Measurements from ENCODE around the gene MLYCD.

Gene MLYCD

DNA sequence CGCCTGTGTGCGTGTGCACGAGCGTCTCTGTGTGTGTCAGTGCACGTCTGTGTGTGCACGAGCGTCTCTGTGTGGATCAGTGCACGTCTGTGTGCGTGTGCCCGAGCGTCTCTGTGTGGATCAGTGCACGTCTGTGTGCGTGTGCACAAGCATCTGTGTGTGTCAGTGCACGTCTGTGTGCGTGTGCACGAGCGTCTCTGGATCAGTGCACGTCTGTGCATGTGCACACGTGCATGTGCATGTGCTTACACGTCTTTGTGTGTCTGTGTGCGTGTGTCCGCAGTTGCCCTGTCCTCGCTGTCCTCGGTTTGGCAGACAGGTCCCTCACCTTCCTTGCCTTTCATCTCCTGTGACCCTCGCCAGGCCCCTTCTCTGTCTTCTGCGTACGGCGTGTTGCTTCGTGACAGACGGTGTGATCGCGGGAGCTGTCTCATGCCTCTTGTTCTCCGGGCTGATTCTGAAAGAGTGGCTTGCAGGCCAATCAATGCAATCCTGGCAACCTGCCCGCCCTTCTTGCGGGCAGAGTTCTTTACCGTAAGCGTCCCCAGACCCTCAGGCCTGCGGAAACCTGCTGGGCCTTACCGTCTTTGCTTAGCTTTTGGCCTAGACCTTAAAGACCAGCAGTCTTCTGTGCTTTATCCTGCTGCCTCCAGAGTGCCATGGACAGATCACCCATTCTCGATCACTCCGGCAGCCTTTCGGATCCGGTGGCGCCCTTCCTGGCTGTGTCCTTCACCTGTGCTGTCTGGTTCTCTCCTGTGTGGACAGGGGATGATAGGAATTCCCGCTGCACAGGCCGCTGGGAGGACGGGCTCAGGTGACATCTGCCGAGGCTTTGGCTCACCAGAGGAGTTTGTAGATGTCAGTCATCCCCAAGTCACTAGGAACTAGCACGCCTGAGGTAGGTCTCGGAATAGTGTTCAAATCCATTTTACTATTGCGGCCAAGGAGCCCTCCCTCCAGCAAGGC lies 18.5 kb downstream of the MLYCD start:
- Histone ChIP-seq H3K36me3 (ENCODE audit: control insufficient read depth, insufficient read depth, low read length) (peaks cover 61% of the 10 kb centered on the region), H3K27me3 (ENCODE audit: control insufficient read depth, insufficient read depth, low read length) (no peaks in the 10 kb centered on the region), H3K9ac (ENCODE audit: low read length) (no peak overlapping the region), H3K27ac (ENCODE audit: low read depth, low read length) (no peak overlapping the region), H3K4me3 (ENCODE audit: low read length) (no peak overlapping the region), H3K4me1 (ENCODE audit: control insufficient read depth, insufficient read depth, low read length) (no peaks in the 10 kb centered on the region)

DNA sequence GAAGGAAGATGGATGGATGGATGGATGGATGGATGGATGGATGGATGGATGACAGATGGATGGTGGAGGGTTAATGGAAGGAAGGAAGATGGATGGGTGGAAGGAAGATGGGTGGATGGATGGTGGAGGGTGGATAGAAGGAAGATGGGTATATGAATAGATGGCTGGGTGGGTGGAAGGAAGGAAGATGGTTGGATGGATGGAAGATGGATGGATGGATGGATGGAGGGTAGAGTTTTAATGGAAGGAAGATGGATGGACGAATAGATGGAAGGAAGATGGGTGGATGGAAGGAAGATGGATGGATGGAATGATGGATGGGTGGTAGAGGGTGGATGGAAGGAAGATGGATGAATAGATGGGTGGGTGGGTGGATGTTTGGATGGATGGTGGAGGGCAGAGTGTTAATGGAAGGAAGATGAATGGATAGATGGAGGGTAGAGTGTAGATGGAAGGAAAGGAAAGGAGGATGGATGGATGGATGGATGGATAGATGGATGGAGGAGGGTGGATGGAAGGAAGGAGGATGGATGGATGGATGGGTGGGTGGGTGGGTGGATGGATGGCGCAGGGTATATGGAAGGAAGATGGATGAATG lies 22.1 kb downstream of the MLYCD start:
- Histone ChIP-seq H3K27ac (ENCODE audit: low read depth, low read length) (no peak overlapping the region), H3K4me3 (ENCODE audit: low read length) (no peak overlapping the region), H3K36me3 (ENCODE audit: control insufficient read depth, insufficient read depth, low read length) (peaks cover 37% of the 10 kb centered on the region), H3K9ac (ENCODE audit: low read length) (no peak overlapping the region), H3K4me1 (ENCODE audit: control insufficient read depth, insufficient read depth, low read length) (no peaks in the 10 kb centered on the region), H3K27me3 (ENCODE audit: control insufficient read depth, insufficient read depth, low read length) (no peaks in the 10 kb centered on the region)

DNA sequence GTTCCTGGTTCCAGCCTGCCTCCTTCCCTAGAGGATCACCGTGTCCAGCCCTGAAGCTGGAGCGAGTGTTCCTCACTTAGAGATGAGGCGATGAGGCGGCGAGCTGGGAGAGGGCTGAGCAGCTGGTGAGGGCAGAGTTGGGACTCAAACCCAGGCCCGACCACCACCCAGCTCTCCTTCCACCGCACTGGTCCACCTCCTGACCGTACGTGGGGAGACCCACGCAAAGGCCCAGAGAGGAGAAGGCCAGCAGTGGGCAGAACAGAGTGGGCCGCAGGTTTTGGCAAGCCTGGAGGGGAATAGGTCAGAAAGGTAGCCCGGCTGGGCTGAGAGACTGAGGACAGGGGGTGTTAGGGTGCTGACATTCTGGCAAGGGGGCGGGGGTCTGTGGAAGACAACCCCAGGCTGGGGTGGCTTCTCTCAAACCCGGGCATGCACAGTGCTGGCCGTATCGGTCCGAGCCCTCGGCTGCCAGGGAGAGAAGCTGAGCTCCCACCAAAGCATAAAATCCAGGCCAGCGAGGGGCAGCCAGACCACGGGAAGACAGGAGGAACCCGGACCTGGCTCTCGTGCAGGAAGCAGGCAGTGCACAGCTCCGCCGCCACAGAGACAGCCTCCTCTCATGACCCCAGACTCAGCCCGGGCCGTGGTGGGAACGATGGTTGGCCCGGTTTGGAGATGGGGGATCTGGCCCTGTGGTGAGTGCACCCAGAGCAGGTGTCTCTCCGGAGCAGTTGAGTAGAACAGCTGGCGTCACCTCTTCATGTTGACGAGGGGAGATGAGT lies 24.9 kb downstream of the MLYCD start:
- Histone ChIP-seq H3K4me1 (ENCODE audit: control insufficient read depth, insufficient read depth, low read length) (no peaks in the 10 kb centered on the region), H3K4me3 (ENCODE audit: low read length) (no peak overlapping the region), H3K36me3 (ENCODE audit: control insufficient read depth, insufficient read depth, low read length) (peaks cover 18% of the 10 kb centered on the region), H3K27me3 (ENCODE audit: control insufficient read depth, insufficient read depth, low read length) (no peaks in the 10 kb centered on the region), H3K27ac (ENCODE audit: low read depth, low read length) (no peak overlapping the region), H3K9ac (ENCODE audit: low read length) (no peak overlapping the region)

DNA sequence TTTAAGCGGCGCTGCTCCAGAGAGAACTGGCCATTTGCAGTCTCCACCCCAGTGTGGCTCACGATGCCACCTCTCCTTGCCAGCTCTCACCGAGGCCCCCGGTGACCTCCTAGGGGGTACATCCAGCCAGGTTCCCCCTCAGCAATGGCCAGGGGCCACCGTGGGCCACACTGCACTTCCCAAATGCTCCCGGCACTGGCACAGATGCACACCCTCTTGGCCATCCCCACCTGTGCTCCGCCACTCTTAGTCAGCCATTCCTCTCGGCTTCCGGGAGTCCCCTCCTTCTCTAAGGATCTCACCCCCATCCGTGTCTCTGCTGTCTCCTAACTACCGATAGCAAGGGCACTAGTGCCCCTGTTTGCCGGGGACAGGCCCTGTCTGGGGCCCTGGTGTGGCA lies 25.8 kb downstream of the MLYCD start:
- Histone ChIP-seq H3K36me3 (ENCODE audit: control insufficient read depth, insufficient read depth, low read length) (peaks cover 9% of the 10 kb centered on the region), H3K27ac (ENCODE audit: low read depth, low read length) (no peak overlapping the region), H3K27me3 (ENCODE audit: control insufficient read depth, insufficient read depth, low read length) (no peaks in the 10 kb centered on the region), H3K9ac (ENCODE audit: low read length) (no peak overlapping the region), H3K4me3 (ENCODE audit: low read length) (no peak overlapping the region), H3K4me1 (ENCODE audit: control insufficient read depth, insufficient read depth, low read length) (no peaks in the 10 kb centered on the region)

DNA sequence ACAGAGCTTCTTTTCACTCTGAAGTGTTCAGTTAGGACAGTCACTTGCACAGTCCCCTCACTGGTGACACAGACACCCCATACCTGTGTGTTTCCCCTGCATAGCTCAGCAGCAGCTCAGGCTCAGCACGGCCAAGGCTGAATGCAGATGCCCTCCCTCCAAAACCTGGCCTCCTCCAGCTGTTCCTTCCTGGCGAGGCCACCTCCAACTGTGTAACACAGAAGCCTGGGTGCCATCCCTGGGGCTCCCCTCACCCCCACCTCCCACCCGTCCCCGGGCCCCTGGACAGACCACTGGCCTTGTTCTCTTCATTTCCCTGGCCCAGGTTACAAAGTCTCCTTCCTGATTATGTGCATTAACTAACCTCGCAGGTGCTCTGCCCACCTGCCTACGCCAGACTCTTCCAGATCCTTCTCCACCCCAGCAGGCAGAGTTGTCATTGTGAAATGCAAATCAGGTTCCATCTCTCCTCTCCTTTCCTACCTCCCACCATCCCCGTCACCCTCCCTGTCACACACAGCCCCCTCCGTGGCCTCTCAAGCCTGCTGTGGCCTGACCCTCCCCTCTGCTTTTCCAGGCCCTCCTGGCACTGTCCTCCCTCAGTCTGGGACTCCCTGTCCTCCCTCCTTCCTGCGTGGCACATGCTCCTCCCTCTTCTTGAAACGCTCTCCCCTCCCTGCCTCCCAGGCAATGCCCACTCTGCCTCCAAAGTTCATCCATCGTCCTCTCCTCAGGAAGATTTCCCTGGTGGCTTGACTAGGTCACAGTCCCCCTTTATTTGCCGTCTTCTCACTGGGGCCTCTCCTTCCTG lies 26.4 kb downstream of the MLYCD start:
- Histone ChIP-seq H3K9ac (ENCODE audit: low read length) (no peak overlapping the region), H3K36me3 (ENCODE audit: control insufficient read depth, insufficient read depth, low read length) (peaks cover 3% of the 10 kb centered on the region), H3K27me3 (ENCODE audit: control insufficient read depth, insufficient read depth, low read length) (no peaks in the 10 kb centered on the region), H3K4me1 (ENCODE audit: control insufficient read depth, insufficient read depth, low read length) (no peaks in the 10 kb centered on the region), H3K4me3 (ENCODE audit: low read length) (no peak overlapping the region), H3K27ac (ENCODE audit: low read depth, low read length) (no peak overlapping the region)

DNA sequence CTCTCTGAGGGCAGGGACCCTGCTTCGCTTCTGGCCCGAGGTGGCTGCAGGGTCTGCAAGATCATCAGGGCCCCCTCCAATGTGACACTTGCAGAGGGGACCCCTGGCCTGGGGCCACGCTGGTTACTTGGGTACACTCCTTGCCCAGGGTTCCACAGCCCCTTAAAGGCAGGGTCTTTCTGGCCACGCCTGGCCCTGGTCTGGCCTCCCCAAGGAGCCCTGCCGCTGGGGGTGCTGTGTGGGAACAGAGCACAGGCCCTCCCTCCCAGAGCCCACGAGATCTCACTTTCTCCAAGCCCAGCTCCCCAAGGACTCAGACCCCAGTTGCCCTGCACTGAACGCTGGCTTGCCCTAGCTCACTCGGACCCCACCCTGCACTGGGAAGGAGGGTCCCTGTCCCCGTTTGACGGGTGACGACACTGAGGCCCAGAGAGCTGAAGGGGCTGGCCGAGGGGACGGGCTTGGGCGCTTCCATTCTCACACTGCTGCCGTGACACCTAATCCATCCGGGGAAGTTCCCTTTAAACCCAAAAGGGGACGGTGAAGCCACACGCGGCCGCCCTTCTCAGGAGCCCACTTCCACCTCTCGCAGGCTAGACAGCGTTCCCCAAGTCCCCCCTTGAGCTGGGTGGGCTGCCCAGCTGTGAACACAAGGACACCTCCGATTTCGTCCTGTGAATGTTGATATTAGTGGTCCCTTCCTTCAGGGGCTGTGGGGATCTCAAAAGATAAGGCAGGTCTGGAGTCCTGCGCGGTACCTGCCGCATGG lies 27.2 kb downstream of the MLYCD start:
- peaks cover 2% of the 10 kb centered on the region for H3K36me3 ChIP-seq (ENCODE audit: control insufficient read depth, insufficient read depth, low read length)
- H3K4me3 ChIP-seq (ENCODE audit: low read length), result no peak overlapping the region
- no peaks in the 10 kb centered on the region for H3K27me3 ChIP-seq (ENCODE audit: control insufficient read depth, insufficient read depth, low read length)
- H3K4me1 ChIP-seq (ENCODE audit: control insufficient read depth, insufficient read depth, low read length), result no peaks in the 10 kb centered on the region
- no peak overlapping the region for H3K27ac ChIP-seq (ENCODE audit: low read depth, low read length)
- no peak overlapping the region for H3K9ac ChIP-seq (ENCODE audit: low read length)

DNA sequence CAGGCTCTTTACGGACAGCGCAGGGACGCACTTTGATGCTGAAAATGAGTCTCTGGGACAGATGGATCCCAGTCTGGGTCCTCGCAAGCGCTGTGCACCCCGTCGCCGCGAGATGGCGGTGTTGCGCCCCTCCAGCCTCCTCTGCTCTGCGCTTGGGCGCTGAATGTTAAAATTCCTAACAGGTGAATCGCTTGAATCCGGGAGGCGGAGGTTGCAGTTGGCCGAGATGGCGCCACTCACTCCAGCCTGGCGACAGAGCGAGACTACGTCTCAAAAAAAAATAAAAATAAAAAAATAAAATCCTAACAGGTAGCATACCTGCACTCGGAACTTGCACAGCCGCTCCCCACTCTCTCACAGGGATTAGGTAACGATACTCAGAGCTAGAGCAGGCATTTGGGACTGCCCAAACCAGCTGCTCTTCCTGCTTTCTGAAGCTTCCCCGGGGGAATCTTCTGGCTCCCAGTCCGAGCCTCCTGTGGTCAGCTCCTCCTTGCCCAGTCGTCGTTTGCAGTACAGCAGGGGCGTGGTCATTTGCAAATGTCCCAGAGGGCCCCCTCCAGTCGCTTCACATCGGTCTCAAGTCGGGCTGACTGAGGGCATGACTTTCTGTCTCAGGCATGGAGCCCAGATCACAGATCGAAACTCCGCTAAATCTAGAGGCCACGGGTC lies 27.9 kb downstream of the MLYCD start:
- Histone ChIP-seq H3K27ac (ENCODE audit: low read depth, low read length) (no peak overlapping the region), H3K4me1 (ENCODE audit: control insufficient read depth, insufficient read depth, low read length) (no peaks in the 10 kb centered on the region), H3K27me3 (ENCODE audit: control insufficient read depth, insufficient read depth, low read length) (no peaks in the 10 kb centered on the region), H3K9ac (ENCODE audit: low read length) (no peak overlapping the region), H3K36me3 (ENCODE audit: control insufficient read depth, insufficient read depth, low read length) (peaks cover 2% of the 10 kb centered on the region), H3K4me3 (ENCODE audit: low read length) (no peak overlapping the region)

DNA sequence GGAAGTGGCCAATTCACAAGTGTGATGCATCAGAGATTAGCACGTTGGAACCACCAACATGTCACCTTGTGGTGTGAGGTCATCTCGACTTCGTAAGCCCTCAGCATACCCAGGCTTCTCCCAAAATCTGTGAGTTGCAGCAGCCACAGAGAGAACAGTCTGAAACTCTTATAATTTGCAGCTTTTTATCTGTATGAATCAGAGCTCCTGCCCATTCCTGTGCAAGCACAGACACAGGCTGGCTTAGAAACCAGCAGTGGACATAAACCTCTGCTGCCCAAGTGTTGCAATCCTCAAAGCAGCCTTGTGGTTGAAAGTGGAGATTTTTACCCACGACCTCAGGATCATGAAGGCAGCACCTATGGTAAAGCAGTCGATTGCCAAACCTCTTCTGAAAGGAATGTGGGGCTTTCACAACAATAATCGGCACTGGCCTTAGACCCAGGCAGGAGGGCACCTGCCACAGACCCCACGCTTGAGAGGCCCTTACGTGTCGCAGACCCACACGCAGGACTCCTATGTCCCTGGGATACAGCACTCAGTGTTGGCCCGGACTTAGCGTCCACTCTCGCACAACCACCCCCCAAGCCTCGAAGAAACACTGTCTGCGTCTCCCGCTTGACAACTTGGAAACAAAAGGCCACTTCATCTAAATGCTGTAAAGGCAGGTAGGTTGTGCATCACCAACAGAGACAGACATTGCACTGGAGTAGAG lies 29.6 kb downstream of the MLYCD start:
- H3K27ac ChIP-seq (ENCODE audit: low read depth, low read length), result no peak overlapping the region

DNA sequence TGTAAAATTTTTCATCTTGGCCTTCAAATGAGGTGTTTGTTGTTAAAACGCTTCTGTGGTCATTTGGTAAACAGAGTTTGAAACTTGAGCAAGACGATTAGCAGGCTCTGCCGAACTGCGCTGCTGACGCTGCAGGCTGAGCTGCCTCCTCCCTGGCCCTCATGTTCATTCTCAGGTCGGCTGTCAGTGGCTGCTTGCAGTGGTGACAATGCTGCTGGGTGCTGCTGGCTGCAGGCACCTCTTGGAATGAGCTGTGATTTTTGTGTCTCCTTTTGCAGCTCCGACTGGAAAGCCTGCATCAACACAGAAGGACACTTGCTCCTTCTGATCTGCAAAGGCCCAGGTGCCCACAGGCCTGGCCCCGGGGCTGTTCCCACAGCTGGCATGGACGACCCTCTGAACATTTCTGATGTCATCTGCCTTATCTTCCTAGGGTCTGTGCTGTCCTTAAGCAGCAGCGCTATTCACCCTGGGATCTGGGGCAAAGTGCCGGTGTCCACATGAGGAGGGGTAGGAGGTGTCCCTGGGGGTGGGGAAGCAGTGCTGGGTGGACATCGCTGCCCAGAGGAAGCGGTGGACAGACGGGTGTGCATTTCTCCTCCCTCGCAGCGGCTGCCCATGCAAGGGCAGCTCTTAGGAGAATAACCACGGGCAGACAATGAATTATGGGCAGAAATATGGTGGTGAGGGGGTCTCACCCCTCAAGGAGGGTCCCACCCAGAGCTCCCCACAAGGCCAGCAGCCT lies 31.1 kb downstream of the MLYCD start:
- Histone ChIP-seq H3K27ac (ENCODE audit: low read depth, low read length) (no peak overlapping the region), H3K9ac (ENCODE audit: low read length) (no peak overlapping the region), H3K27me3 (ENCODE audit: control insufficient read depth, insufficient read depth, low read length) (no peaks in the 10 kb centered on the region), H3K4me1 (ENCODE audit: control insufficient read depth, insufficient read depth, low read length) (no peaks in the 10 kb centered on the region), H3K4me3 (ENCODE audit: low read length) (no peak overlapping the region), H3K36me3 (ENCODE audit: control insufficient read depth, insufficient read depth, low read length) (no peaks in the 10 kb centered on the region)

More for the DNA sequence above, 29.6 kb downstream of the MLYCD start:
- H3K27me3 ChIP-seq (ENCODE audit: control insufficient read depth, insufficient read depth, low read length), result no peaks in the 10 kb centered on the region
- H3K4me3 ChIP-seq (ENCODE audit: low read length), result no peak overlapping the region
- no peaks in the 10 kb centered on the region for H3K4me1 ChIP-seq (ENCODE audit: control insufficient read depth, insufficient read depth, low read length)
- H3K9ac ChIP-seq (ENCODE audit: low read length), result no peak overlapping the region
- H3K36me3 ChIP-seq (ENCODE audit: control insufficient read depth, insufficient read depth, low read length), result peaks cover 2% of the 10 kb centered on the region

DNA sequence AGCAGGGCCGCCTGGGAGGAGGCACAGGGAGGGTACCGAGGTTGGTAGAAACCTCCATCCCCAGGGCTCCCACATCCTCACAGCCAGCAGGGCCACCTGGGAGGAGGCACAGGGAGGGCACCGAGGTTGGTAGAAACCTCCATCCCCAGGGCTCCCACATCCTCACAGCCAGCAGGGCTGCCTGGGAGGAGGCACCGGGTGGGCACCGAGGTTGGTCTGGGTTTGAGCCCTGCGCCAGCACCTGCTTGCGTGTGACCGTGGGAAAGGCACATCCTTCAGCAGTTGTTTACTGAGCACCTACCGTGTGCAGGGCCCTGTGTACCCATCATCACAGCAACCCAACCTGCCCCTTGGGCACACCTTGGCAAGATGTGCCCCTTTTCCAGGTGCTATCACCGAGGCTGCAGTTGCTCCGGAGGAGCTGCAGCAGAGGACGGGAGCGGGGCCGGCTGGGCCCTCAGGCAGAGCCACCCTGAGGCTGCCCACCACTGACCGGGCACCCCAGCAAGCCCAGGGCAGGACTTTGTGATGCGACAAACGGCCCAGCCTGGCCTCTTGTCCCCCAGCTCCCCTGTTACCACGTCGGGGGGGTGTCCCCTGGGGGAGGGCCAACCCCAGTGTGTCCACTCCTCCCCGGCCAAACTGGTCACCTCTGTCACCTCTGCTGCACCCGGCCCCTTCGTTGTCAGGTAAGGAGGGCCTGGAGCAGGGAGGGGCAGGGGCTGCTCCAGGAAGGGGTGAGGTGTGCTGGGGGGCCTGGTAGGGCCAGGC lies 32.0 kb downstream of the MLYCD start:
- Histone ChIP-seq H3K27ac (ENCODE audit: low read depth, low read length) (no peak overlapping the region), H3K9ac (ENCODE audit: low read length) (no peak overlapping the region)

More for the DNA sequence above, 32.0 kb downstream of the MLYCD start:
- Histone ChIP-seq H3K4me3 (ENCODE audit: low read length) (no peak overlapping the region), H3K27me3 (ENCODE audit: control insufficient read depth, insufficient read depth, low read length) (no peaks in the 10 kb centered on the region), H3K4me1 (ENCODE audit: control insufficient read depth, insufficient read depth, low read length) (no peaks in the 10 kb centered on the region), H3K36me3 (ENCODE audit: control insufficient read depth, insufficient read depth, low read length) (no peaks in the 10 kb centered on the region)
